Measurements from ENCODE around the gene CREB1.
"Not testable (repeated sequence)": the region's sequence is repeated elsewhere in the genome, so short reads cannot be mapped to it uniquely, and the experiment has no call there.

The CREB1 gene

DNA sequence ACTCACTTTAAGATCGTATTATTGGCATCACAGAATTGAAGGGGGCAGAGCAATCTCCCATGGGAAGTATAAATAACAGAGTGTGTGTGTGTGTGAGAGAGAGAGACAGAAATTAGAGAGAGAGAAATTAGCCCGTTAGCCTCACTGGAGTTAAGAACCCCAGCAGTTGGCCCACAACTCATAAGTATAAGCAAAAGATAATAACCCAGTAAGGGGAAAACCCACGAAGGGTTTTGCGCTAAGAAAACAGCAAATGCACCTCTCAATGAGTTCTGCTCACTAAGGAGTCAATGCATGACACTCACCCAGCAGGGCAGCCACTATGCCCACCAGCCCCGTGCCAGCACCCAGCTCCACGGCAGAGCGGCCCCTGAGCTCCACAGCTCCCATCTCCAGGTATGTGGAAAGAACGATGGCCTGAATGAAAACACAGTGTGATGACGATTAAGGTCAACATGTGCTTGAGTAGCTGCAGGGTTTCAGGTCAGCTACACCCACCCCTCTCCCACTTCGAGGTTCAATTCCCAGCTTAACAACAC lies 91.8 kb downstream of the CREB1 start:
- no peak for DNase-seq

DNA sequence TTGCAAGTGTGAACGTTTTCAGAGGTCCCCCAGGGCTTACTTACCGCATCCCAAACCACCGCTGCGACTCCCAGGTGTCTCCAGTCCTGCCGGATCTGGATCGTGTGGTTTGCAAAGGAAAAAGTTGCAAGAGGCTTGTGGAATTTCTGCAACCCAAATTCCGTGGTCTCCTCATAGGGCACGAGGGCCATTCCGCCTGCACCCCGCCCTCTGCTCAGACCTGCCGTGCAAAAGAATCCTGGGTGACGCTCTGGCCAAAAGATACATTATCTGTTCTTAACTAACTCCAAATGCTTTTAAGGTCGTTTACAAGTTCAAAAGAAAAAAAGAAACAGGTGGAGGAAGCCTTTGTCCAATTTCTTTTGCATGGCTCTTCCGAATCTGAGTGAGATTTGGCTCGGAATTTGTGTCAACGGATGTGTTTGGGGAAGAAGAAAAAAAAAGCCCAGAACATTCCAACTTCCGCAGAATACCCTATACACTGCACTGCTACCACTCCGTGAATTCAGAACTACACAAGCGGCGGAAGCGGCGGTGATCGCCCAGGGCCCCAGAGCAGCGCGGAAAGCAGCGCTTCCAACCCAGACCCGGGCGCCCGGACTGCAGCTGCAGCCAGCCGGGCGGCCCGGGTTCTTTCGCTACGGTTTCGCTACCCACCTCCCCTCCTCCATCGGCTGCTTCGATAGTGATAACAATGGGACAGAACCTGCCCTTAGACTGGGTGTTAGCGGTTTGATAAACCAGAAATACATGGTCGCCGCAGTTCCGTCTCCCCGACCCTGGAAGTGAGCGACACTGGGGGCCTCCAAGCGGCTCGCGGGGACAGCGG lies 94.6 kb downstream of the CREB1 start:
- no peak for DNase-seq

DNA sequence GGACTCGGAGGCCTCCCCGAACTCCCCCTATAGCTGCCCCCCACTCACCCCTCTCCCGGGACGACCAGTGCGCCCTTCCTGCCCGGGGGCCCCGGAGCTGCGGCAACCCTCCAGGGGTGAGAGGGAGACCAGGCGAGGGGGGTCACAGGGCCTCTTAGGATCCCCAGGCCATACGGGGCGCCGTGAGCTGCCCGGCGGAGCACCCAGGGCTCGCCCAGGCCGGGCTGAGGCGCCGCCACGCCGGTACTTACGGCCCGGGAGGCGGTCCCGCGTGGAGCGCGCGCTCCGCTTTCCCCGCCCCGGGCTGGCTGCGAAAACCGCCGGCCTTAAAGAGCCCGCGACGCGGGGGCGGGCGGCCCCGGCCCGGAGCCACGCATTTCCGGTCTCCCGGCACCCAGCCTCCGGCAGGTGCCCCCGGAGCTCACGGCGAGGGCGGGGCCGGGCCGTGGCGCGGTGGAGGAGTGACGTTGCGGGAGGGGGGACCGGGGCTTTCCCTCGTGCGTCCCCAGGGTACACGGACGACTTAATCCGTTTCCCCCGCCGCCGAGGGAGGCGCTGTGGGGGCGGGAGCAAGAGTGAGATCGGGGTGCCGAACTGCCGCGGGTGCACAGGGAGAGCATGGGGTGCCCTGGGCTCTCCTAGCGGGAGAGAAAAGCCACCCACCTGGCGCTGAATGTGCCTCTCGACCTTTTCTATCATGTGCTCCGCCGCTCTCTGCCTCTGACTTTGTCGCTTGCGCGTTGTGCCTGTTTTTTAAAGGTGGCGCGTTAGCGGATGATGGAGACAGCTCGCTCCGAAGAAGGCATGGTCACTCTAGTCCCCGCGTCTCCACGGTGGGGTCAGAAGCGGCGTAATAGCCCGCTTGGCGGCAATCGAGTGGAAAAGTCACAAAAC lies 95.5 kb downstream of the CREB1 start, which contains the start of gene METTL21A:
METTL21A (minus strand) TSS at position 381 of the 894 bp plus-strand sequence. CDS start 1,019 bp downstream, outside the sequence.
- DNase-seq = peak; percentile 49 to 77

DNA sequence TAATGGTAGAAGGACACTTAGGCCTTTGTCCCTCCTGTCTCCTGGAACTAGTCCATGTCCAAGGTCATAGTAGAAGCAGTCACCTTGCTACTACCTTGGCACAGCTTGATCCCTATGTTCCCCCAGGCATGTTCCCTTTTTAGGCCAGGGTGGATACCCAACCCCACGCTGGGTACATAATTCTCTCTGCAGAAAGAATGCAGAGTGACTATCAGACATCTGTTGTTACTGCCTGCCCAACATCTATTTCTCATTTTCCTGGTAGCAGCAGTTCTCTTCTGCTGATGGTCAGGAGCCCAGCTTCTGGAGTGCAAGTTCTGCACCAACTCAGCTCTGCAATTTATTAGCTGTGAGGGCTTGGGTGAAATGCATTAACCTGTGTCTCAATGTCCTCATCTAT lies 99.8 kb downstream of the CREB1 start:
- no peak for DNase-seq

DNA sequence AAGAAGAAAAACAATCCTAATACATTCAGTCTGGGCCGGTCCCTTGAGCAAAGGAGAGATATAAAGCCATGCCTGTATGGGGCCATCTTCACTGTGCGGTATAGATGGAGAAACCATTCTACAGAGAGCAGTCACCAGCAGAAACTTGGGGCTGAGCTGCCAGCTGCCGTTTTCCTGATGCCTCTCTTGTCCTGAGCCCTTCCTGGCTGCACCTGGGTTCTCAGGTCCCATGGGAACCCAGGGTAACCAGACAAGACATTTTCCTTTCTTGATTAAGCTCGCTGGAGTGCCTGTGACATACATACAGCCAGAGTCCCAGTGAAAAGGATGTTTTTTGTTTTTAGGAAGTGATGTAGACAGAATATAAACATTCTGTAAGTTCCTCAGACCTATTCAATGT lies 100.7 kb downstream of the CREB1 start:
- no peak for DNase-seq

DNA sequence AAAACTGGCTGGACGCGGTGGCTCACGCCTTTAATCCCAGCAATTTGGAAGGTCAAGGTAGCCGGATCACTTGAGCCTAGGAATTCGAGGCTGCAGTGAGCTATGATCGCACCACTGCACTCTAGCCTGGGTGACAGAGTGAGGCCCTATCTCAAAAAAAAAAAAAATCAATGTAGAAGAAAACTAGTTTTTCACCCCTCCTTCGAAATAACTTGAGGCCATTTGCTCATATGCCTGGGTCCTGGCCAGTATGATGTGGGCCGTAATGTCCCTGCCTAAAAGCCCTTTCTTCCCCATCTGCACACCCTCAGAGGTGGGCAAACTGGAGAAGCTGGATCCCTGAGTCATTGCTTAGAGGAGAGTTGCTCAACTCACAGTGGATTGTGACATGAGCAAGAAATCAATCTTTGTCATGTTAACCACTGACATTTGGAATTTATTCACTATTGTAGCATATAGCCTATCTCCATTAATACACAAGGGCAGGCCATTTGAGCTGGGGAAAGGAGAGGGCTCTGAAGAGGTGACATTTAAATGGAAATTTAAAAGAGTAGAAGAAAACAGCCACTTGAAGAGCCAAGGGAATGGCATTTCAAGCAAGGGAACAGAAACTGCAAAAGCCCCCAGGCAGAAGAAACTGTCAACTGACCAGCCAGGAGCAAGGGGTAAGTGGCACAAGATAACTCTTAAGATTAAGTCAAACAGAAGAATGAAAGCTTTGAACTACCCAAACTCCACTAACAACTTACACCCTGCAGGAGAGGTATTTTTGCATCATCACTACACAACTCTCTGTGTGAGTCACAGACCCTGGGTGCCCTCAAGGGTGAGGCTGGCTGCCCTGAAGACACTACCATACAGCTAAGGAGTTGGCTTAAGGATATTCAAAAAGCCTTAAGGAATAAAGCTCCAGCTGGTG lies 103.1 kb downstream of the CREB1 start:
- DNase-seq = no peak

DNA sequence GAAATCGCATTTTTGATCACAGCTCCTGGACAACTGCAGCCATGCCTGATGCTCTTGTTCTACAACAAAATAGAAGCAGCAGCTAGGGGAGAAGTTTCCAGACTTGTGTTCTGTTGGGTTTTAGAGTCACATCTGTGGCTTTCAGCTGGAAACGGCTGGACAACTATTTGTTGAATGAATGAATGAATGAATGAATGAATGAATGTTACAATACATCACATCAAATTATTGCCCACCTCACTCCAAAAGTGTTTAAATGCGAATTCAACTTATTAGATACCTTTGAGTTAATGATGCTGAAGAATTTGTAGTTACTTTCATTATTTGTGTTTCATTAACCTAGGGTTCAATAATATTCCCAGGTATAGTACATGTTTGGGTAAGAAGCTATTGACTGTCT lies 103.9 kb downstream of the CREB1 start:
- no peak for DNase-seq

DNA sequence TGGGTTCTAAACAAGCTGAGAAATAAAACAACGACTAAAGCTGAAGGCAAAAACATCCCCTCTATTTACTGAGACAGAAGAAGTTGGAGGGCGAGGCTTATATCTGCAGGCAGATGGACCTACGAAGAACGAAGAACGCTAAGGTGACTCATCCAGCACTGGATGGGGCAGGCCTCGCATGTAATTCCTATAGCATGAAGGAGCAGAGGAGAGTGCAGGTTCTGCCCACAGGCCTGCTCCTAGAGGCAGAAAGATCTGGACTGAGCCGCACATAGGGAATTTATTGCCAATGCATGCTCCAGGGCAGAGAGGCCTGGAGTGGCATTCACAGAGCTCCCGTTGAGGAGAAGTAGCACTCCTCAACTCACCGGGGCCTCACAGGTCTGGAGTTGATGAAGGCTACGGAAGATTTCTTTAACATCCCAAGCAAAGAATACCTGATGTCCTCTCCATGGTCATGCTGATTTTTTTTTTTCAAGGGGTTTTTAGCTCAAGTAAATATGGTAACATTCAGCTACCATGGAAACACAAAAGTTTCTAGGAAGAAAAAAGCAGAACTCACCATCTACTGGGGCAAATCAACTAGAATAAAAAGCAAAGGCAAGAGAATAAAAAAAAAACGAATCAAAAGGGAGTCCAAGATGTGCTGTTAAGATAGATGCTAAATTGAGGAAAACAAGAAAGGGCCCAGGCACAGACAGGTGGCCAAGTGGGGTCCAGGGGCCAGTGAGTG lies 105.9 kb downstream of the CREB1 start:
- DNase-seq = no peak

DNA sequence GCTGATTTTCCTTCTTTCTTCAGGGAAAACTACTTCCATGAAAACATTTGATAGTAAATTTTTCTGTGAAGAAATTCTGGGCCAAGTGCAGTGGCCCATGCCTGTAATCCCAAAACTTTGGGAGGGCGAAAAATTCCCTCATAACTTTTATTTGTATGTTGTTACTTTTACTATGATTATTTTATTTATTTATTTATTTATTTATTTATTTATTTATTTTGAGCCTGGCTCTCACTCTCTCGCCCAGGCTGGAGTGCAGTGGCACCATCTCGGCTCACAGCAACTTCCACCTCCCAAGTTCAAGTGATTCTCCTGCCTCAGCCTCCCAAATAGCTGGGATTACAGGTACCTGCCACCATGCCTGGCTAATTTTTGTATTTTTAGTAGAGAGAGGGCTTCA lies 109.5 kb downstream of the CREB1 start:
- DNase-seq = not testable (repeated sequence)

DNA sequence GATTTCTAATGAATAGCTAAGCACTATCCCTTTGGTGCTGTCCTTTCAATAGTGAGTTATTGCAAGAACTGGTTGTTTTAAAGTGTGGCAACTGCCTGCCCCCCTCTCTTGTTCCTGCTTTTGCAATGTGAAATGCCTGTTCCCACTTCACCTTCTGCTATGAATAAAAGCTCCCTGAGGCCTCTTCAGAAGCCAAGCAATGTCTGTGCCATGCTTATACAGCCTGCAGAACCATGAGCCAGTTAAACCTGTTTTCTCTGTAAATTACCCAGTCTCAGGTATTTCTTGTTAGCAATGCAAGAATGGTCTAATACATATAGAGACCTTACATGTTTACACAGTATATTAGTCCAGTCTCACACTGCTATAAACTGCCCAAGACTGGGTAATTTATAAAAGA lies 110.4 kb downstream of the CREB1 start:
- DNase-seq = no peak

DNA sequence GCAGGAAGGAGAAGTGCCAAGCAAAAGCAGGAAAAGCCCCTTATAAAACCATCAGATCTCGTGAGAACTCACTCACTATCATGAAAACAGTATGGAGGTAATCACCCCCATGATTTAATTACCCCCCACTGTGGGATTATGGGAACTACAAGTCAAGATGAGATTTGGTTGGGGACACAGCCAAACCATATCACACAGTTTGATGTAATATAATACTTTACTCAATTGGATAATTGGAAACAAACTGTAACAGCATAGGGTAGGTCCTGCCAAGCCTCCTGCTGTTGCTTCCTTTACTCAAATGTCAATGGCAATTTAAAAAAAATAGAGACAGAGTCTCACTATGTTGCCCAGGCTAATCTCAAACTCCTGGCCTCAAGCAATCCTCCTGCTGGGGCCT lies 110.9 kb downstream of the CREB1 start:
- DNase-seq = no peak

DNA sequence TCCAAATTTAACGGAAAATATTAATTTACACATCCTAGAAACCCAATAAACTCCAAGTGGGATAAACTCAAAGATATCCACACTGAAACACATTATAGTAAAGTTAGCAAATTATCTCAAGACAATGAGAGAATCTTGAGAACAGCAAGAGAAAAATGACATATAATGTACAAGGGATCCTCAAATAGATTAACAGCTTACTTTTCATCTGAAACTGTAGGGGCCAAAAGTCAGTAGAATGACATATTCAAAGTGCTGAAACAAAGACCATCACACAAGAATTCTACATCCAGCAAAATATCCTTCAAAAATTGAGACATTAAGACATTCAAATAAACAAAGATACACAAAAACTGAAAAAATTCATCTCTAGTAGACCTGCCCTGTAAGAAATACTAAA lies 114.1 kb downstream of the CREB1 start:
- DNase-seq = no peak

DNA sequence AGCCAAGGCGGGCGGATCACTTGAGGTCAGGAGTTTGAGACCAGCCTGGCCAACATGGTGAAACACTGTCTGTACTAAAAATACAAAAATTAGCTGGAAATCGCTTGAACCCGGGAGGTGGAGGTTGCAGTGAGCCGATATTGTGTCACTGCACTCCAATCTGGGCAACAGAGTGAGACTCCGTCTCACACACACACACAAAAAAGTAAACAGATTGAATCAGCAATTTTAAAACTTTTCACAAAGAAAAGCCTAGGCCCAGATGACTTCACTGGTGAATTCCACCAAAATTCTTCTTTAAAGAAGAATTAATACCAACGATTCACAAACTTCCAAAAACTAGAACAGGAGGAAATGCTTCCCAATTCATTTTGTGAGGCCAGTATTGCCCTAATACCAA lies 116.8 kb downstream of the CREB1 start:
- DNase-seq = not testable (repeated sequence)
